ENCODE measurements around the gene TSKU. TPM values are rescaled to one million over a fixed set of nuclear protein-coding genes. Genes with fewer than 3 reads are reported as not detected.

TSKU gene, protein sequence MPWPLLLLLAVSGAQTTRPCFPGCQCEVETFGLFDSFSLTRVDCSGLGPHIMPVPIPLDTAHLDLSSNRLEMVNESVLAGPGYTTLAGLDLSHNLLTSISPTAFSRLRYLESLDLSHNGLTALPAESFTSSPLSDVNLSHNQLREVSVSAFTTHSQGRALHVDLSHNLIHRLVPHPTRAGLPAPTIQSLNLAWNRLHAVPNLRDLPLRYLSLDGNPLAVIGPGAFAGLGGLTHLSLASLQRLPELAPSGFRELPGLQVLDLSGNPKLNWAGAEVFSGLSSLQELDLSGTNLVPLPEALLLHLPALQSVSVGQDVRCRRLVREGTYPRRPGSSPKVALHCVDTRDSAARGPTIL
- total RNA-seq = 5.1 and 9.4 TPM in 2 replicates

DNA sequence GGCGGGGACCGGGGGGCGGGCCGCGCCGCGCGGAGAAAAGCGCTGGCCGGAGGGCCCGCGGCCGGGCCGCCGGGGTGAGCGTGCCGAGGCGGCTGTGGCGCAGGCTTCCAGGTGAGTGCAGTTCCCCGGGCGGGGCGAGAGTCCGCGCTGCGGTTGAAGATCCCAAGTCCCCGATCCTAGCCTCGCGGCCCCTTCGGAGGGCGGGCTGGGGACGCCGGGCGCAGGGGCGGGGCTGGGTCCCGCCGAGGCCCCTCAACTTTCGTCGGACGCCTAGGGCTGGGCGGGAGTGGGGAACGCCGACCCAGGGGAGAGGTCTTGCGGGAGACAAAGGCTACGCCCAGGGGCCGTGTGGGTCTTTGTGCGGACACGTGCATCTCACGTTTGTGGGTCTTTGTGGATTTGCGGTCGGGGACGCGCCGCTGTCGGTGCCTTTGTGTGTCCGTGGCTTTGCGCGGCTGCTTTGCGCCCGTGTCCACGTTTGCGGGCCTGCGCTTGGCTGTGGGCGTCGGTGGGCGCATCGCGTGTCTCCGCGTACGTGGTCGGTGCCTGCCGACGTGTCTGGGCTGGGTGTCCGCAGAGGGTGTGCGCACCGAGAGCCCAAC, at the start of gene TSKU:
TSKU (plus strand) TSS at position 63 of the 602 bp plus-strand sequence. CDS start 12,261 bp downstream, outside the sequence.

Other genes with a start within 250 kb of the TSKU start
- 7.5 and 35.9 TPM in 2 replicates for gene LRRC32, start 112.6 kb upstream of the TSKU start, total RNA-seq
- 10.1 and 16.7 TPM in 2 replicates for gene ACER3, start 77.6 kb downstream of the TSKU start, total RNA-seq

Measured in uterine smooth muscle cell (primary cell).